ENCODE measurements around the gene PRKAG1.

The PRKAG1 gene

DNA sequence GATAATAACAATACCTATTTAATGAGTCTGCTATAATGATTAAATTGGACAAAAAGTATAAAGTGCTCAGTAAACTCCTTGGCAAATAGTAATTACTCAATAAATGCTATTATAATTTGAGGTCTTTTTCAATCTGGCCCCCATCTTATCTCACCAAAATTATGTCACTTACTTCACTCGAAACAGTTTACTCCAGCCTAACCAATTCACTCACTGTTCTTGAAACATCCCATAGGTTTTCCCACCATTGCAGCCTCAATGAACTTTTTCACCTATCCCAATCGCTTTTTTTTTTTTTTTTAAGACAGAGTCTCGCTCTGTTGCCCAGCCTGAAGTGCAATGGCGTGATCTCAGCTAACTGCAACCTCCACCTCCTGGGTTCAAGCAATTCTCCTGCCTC lies 17.5 kb upstream of the PRKAG1 start:
- Histone ChIP-seq H3K9ac (ENCODE audit: low read depth, low read length, poor library complexity, severe bottlenecking) (no peak overlapping the region), H3F3A (ENCODE audit: low read depth) (no peaks in the 10 kb centered on the region), H3K4me1 (ENCODE audit: insufficient read depth, low read length, poor library complexity, severe bottlenecking) (no peaks in the 10 kb centered on the region), H3K36me3 (ENCODE audit: insufficient read depth, low read length) (peaks cover 89% of the 10 kb centered on the region; the same call in 1 of the 2 replicates), H3K4me2 (ENCODE audit: low read depth, low read length, poor library complexity, severe bottlenecking) (no peak overlapping the region), H3K4me3 (ENCODE audit: low read length, poor library complexity, severe bottlenecking) (no peak overlapping the region), H3K27me3 (ENCODE audit: insufficient read depth, low read length, poor library complexity, severe bottlenecking) (no peaks in the 10 kb centered on the region), H3K9me2 (replicated peaks; ENCODE audit: low read depth, low read length) (no peaks in the 10 kb centered on the region), H2AFZ (ENCODE audit: low read length) (no peak overlapping the region), H4K20me1 (ENCODE audit: insufficient read depth, low read length, poor library complexity, severe bottlenecking) (no peaks in the 10 kb centered on the region), H3K79me2 (ENCODE audit: insufficient read depth, low read length) (no peaks in the 10 kb centered on the region), H3K9me3 (ENCODE audit: insufficient read depth, low read depth, low read length) (no peaks in the 10 kb centered on the region)
- TF ChIP-seq CTCF (conservative IDR thresholded peaks at IDR 0.05; ENCODE audit: low read length) (no peak), EZH2phosphoT487 (IDR thresholded peaks at IDR 0.05; ENCODE audit: borderline replicate concordance) (no peak)

DNA sequence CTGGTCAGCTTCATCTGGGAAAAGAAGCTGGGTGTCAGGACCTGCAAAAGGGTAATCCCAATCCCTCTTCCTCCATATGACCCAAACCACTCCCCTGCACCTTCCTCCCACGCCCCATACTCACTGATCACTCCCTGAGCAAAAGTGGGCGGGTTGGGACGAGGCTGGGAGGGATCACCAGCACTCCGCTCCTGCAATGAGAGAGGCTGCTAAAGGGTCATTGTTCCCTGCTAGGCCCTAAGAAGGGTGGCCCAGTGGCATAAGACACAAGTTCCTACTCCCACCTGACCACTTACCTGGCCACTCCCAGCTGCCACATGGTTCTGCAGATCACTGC lies 15.7 kb upstream of the PRKAG1 start:
- no peaks in the 10 kb centered on the region for H4K20me1 ChIP-seq (ENCODE audit: insufficient read depth, low read length, poor library complexity, severe bottlenecking)

DNA sequence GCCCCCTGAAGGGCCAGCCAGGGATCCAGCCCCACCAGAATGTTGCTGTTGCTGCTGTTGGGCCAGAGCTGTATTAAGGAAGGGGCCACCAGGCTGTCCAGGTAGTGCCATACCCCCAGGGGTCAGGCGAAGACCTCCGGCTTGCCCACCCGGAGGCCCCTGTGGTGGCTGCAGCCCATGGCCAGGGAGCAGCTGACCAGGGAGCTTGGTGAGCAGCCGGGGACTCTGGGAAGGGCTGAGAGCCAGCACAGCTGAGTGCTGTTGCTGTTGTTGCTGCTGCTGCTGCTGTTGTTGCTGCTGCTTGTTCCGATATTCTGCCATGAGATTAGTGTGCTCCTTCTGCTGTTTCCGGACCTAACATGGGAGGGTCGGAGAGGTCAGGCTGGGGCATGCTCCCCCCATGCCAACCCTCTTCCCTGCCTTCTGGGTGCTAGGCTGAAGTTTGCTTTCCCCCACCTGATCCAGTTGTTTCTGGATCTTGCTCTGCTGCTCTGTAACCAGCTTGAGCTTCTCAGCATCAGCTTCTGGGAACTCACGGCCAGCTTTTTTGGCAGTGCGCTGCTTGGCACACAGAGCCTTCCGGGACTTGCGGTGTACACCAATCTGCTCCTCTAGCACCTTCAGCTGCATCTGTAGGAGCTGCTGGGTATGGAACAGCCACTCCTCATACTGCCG lies 15.2 kb upstream of the PRKAG1 start:
- Histone ChIP-seq H3K4me2 (ENCODE audit: low read depth, low read length, poor library complexity, severe bottlenecking) (no peak overlapping the region), H4K20me1 (ENCODE audit: insufficient read depth, low read length, poor library complexity, severe bottlenecking) (no peaks in the 10 kb centered on the region), H3K4me1 (ENCODE audit: insufficient read depth, low read length, poor library complexity, severe bottlenecking) (no peaks in the 10 kb centered on the region), H3K36me3 (ENCODE audit: insufficient read depth, low read length) (peaks cover 77% of the 10 kb centered on the region; the same call in 1 of the 2 replicates), H3F3A (ENCODE audit: low read depth) (no peaks in the 10 kb centered on the region), H3K79me2 (ENCODE audit: insufficient read depth, low read length) (no peaks in the 10 kb centered on the region), H3K9ac (ENCODE audit: low read depth, low read length, poor library complexity, severe bottlenecking) (no peak overlapping the region), H2AFZ (ENCODE audit: low read length) (no peak overlapping the region), H3K9me3 (ENCODE audit: insufficient read depth, low read depth, low read length) (no peaks in the 10 kb centered on the region), H3K9me2 (replicated peaks; ENCODE audit: low read depth, low read length) (no peaks in the 10 kb centered on the region), H3K27me3 (ENCODE audit: insufficient read depth, low read length, poor library complexity, severe bottlenecking) (no peaks in the 10 kb centered on the region), H3K4me3 (ENCODE audit: low read length, poor library complexity, severe bottlenecking) (no peak overlapping the region)
- TF ChIP-seq CTCF (conservative IDR thresholded peaks at IDR 0.05; ENCODE audit: low read length) (no peak), EZH2phosphoT487 (IDR thresholded peaks at IDR 0.05; ENCODE audit: borderline replicate concordance) (no peak)

More for the DNA sequence above, 15.7 kb upstream of the PRKAG1 start:
- no peaks in the 10 kb centered on the region for H3K9me3 ChIP-seq (ENCODE audit: insufficient read depth, low read depth, low read length)
- H3K4me2 ChIP-seq (ENCODE audit: low read depth, low read length, poor library complexity, severe bottlenecking) = no peak overlapping the region
- H3K79me2 ChIP-seq (ENCODE audit: insufficient read depth, low read length) = no peaks in the 10 kb centered on the region
- no peak overlapping the region for H3K9ac ChIP-seq (ENCODE audit: low read depth, low read length, poor library complexity, severe bottlenecking)
- no peaks in the 10 kb centered on the region for H3F3A ChIP-seq (ENCODE audit: low read depth)
- H3K4me1 ChIP-seq (ENCODE audit: insufficient read depth, low read length, poor library complexity, severe bottlenecking) = no peaks in the 10 kb centered on the region
- no peak overlapping the region for H2AFZ ChIP-seq (ENCODE audit: low read length)
- no peaks in the 10 kb centered on the region for H3K27me3 ChIP-seq (ENCODE audit: insufficient read depth, low read length, poor library complexity, severe bottlenecking)
- peaks cover 77% of the 10 kb centered on the region; the same call in 1 of the 2 replicates for H3K36me3 ChIP-seq (ENCODE audit: insufficient read depth, low read length)
- TF ChIP-seq CTCF (conservative IDR thresholded peaks at IDR 0.05; ENCODE audit: low read length) = no peak
- no peak for TF ChIP-seq EZH2phosphoT487 (IDR thresholded peaks at IDR 0.05; ENCODE audit: borderline replicate concordance)
- H3K9me2 ChIP-seq (replicated peaks; ENCODE audit: low read depth, low read length) = no peaks in the 10 kb centered on the region
- H3K4me3 ChIP-seq (ENCODE audit: low read length, poor library complexity, severe bottlenecking) = no peak overlapping the region

Data from Loucy (cell line).